Measurements from ENCODE around the gene ERVFRD-1. TPM values are rescaled to one million over a fixed set of nuclear protein-coding genes. Genes with fewer than 3 reads are reported as not detected.

ERVFRD-1 gene
- total RNA-seq, 2 donors from 2014 or later, result not detected

- ATAC-seq (ENCODE audit: insufficient number of reproducible peaks, low FRiP score, low read depth) (no peak), DNase-seq (ENCODE audit: low spot score) (no peak)
- Histone ChIP-seq H3K27me3 (replicated peaks; ENCODE audit: insufficient read depth) (no peaks in the 10 kb centered on the region), H3K4me1 (ENCODE audit: control insufficient read depth in 1 of 2, low read depth in 2 of 2) (no peaks in the 10 kb centered on the region), H3K9me3 (no peaks in the 10 kb centered on the region), H3K36me3 (no peaks in the 10 kb centered on the region), H3K27ac (no peak overlapping the region), H3K4me3 (no peak overlapping the region)
- no peak for TF ChIP-seq CTCF (IDR thresholded peaks at IDR 0.05)
Measured at GRCh38 chr6:11056871-11057270, 54.7 kb downstream of the ERVFRD-1 start.

DNA sequence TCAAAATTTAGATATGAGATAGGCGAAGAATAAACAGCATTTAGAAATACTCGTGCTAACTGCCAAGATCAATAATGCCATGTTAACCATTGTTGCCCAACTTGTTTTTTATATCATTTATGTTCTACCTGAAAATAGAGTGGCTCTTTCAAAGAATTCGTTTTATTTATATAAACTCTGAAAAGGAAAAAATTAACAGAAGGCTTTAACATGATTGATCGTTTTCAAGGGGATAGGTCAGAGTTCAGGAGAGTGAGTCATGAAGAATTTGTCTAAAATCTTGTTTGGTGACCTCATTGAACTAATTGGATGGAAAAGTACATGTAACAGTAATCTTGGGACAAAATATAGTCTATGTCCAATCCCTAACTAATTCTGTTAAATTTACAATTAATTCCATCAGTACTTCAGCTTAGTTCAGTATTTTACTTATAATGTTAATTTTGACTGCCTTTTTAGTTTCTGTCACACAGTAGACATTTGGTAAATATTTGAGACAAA lies 56.3 kb downstream of the ERVFRD-1 start:
- no peak for ATAC-seq (ENCODE audit: insufficient number of reproducible peaks, low FRiP score, low read depth)
- Histone ChIP-seq H3K36me3 (no peaks in the 10 kb centered on the region), H3K27ac (no peak overlapping the region), H3K9me3 (no peaks in the 10 kb centered on the region), H3K4me3 (no peak overlapping the region), H3K4me1 (ENCODE audit: control insufficient read depth in 1 of 2, low read depth in 2 of 2) (no peaks in the 10 kb centered on the region), H3K27me3 (replicated peaks; ENCODE audit: insufficient read depth) (no peaks in the 10 kb centered on the region)
- DNase-seq (ENCODE audit: low spot score), result no peak
- TF ChIP-seq CTCF (IDR thresholded peaks at IDR 0.05), result no peak

- Histone ChIP-seq H3K27ac (no peak overlapping the region), H3K36me3 (no peaks in the 10 kb centered on the region), H3K27me3 (replicated peaks; ENCODE audit: insufficient read depth) (no peaks in the 10 kb centered on the region), H3K9me3 (no peaks in the 10 kb centered on the region), H3K4me3 (no peak overlapping the region), H3K4me1 (ENCODE audit: control insufficient read depth in 1 of 2, low read depth in 2 of 2) (no peaks in the 10 kb centered on the region)
- TF ChIP-seq CTCF (IDR thresholded peaks at IDR 0.05), result no peak
- DNase-seq (ENCODE audit: low spot score) (no peak), ATAC-seq (ENCODE audit: insufficient number of reproducible peaks, low FRiP score, low read depth) (no peak)
Measured at GRCh38 chr6:11054722-11055121, 56.8 kb downstream of the ERVFRD-1 start.

DNA sequence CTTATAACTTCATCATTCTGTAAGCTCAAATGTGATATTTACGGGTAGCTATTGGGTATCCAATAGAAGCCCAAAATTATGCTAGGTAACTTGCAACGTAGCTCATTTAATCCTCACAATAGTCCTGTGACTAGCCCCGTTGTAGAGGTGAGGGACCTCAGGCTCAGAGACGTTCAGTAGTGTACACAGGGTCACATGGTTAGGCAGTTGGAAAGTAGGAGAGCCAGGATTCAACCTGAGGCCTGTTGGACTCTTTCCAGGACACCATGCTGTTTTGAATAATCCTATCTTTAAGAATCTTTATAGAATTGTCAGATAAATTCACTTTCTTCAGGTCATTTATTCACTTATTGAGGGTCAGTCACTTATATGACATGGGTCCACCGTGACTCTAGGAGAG lies 58.2 kb downstream of the ERVFRD-1 start:
- Histone ChIP-seq H3K9me3 (no peaks in the 10 kb centered on the region), H3K27me3 (replicated peaks; ENCODE audit: insufficient read depth) (peaks cover 2% of the 10 kb centered on the region), H3K4me3 (no peak overlapping the region), H3K4me1 (ENCODE audit: control insufficient read depth in 1 of 2, low read depth in 2 of 2) (no peaks in the 10 kb centered on the region), H3K36me3 (no peaks in the 10 kb centered on the region), H3K27ac (no peak overlapping the region)
- DNase-seq (ENCODE audit: low spot score) (no peak), ATAC-seq (ENCODE audit: insufficient number of reproducible peaks, low FRiP score, low read depth) (no peak)
- no peak for TF ChIP-seq CTCF (IDR thresholded peaks at IDR 0.05)

Other genes with a start within 250 kb of the ERVFRD-1 start
- not detected for gene GCM2, start 229.7 kb downstream of the ERVFRD-1 start, total RNA-seq
- 1 to 10 TPM in 1 of 2 donors, under 1 TPM in 1; 0.63 to 1.4 TPM for gene SYCP2L, start 224.7 kb downstream of the ERVFRD-1 start, total RNA-seq
- gene ELOVL2, start 67.4 kb downstream of the ERVFRD-1 start, total RNA-seq, result under 1 TPM; 0.41 to 0.78 TPM
- gene SMIM13, start 17.9 kb downstream of the ERVFRD-1 start, total RNA-seq, result 1 to 10 TPM; 7.5 to 8.4 TPM
- gene NEDD9, start 120.9 kb upstream of the ERVFRD-1 start, total RNA-seq, result 100 to 1,000 TPM; 122 to 181 TPM

All from thoracic aorta (tissue), 2 donors.